Vagina (tissue), 2 donors: ENCODE data around the gene POLR2B. TPM values are rescaled to one million over a fixed set of nuclear protein-coding genes. Genes with fewer than 3 reads are reported as not detected.

Experiments
- DNase-seq, 2 donors: peaks; one replicate each; pipeline ENCODE4 v3.0.0-alpha.2; 2017; ENCODE audit errors: extremely low spot score in 2 of 2
- H3K27ac ChIP-seq: fragments of 200-600 bp; sonication (generic); one replicate; pipeline ENCODE4 v1.5.1; 2019
- H3K27me3 ChIP-seq: fragments of 200-600 bp; sonication (generic); one replicate; pipeline ENCODE4 v1.5.1; 2019
- H3K36me3 ChIP-seq, 2 donors: fragments of 200-600 bp; sonication (generic); one replicate each; pipeline ENCODE4 v1.5.1; 2017 to 2019
- H3K4me1 ChIP-seq: fragments of 200-600 bp; sonication (generic); one replicate; pipeline ENCODE4 v1.5.1; 2019
- H3K4me3 ChIP-seq, 2 donors: fragments of 200-600 bp; sonication (generic); 1 replicate in 1 of 2; 2 replicates in 1 of 2; pipeline ENCODE4 v1.5.1; 2016 to 2019
- H3K9me3 ChIP-seq: fragments of 200-600 bp; sonication (generic); one replicate; pipeline ENCODE4 v1.5.1; 2019
- POLR2A ChIP-seq, 2 donors: fragments of 450-650 bp; IDR thresholded peaks; one replicate each; pipeline ENCODE4 v1.6.1; 2017; ENCODE audit warnings: antibody characterized with exemption in 2 of 2, mild to moderate bottlenecking in 2 of 2, moderate library complexity in 2 of 2
- POLR2AphosphoS5 ChIP-seq, 2 donors: sonication (generic); formaldehyde crosslinking; IDR thresholded peaks; one replicate each; pipeline ENCODE4 v1.9.0; 2017; ENCODE audit warnings: antibody characterized with exemption in 2 of 2, mild to moderate bottlenecking in 2 of 2, low read depth in 1 of 2; ENCODE audit not compliant: insufficient read depth in 1 of 2
- intact Hi-C: fragments of 100-400 bp; cut with DNase I; formaldehyde crosslinking; loops from one replicate; pipeline ENCODE4 v1.15.1; 2023
- total RNA-seq: library from RNA; depleted of rRNA; stranded (reverse); fragments of >200 nt; gene quantifications from one replicate; pipeline ENCODE4 v1.2.3, GENCODE V29; 2016
- TF ChIP-seq, protein P1 (sequence below), 3 experiments: fragments of 450-650 bp in 2 of 3; fragments of 200-600 bp in 1 of 3; sonication (generic) in 1 of 3; IDR thresholded peaks; one replicate each; pipeline ENCODE4 v1.5.1; 2017 to 2019; ENCODE audit warnings: antibody characterized with exemption in 3 of 3, mild to moderate bottlenecking in 2 of 3, moderate library complexity in 2 of 3

POLR2B gene
- total RNA-seq, 1 donor from 2014 or later = 56.5 TPM

DNA sequence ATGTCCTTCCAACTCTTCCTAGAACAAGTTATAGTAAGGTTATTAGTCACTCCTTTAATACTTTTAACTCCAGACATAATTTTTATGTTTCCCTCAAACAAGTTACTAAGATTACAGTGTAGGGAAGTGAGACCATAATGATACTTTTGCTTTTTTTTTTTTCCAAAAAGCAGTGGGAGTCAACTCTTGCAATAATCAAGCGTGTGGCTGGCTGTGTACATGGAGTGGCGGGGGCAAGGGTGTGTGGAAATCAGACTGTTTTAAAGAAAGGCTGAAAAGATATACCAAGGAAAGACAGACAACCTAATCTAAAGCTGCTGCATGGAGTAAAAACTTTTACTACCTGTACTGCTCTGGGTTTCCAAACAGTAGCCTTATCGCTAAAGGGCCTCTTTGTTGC is 5.4 kb upstream of the POLR2B start:
- no peak for DNase-seq
- TF ChIP-seq POLR2AphosphoS5 (IDR thresholded peaks at IDR 0.05; ENCODE audit: insufficient read depth in 1 of 2, low read depth in 1 of 2) (no peak), POLR2A (IDR thresholded peaks at IDR 0.05) (no peak)
- H3K36me3 ChIP-seq = peaks cover 8 to 61% of the 10 kb centered on the region in 2 donors
- no peak overlapping the region for H3K27ac ChIP-seq
- no peaks in the 10 kb centered on the region for H3K9me3 ChIP-seq
- intact Hi-C loops = no loop called here
- H3K27me3 ChIP-seq = no peaks in the 10 kb centered on the region
- H3K4me1 ChIP-seq = peaks cover 24% of the 10 kb centered on the region
- H3K4me3 ChIP-seq = no peak overlapping the region

DNA sequence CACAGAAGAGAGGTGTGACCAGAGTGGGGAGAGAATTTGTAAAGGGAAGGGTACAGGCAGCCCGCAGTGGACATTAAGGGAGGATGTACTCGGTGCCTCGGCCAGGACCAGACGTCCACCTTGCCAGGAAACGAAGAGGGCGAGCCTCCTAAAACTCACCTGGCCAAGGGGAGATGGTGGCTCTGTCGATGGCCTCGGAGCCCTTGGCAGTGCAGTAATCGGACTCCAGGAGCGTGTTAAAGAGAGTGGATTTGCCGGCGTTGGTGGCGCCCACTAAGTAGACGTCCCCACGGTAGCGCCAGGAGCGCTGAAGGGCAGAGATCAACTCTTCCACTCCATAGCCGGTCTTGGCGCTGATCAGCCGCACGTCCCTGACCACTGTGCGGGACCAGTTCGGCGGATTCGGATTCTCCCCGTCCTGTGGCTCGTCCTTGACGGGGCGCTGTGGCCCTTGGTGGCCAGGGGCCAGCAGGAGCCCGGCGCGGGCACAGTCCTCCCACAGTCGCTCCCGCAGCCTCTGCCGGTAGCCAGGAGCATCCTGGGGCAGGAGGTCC is 2.3 kb upstream of the POLR2B start:
- H3K4me3 ChIP-seq = peak overlapping the region; percentile 75 to 82
- H3K4me1 ChIP-seq = peaks cover 47% of the 10 kb centered on the region
- peaks cover 8 to 34% of the 10 kb centered on the region in 2 donors for H3K36me3 ChIP-seq
- no peaks in the 10 kb centered on the region for H3K27me3 ChIP-seq
- intact Hi-C loops = loop anchor here (5.0 kb wide), 1 partner anchor 69 kb away; the partner anchor contains the start of gene REST
- peak overlapping the region; percentile 91 for H3K27ac ChIP-seq
- DNase-seq = peak in 1 of 2 donors; percentile 84
- no peaks in the 10 kb centered on the region for H3K9me3 ChIP-seq
- TF ChIP-seq POLR2A (IDR thresholded peaks at IDR 0.05) = no peak
- TF ChIP-seq, protein P1, sequence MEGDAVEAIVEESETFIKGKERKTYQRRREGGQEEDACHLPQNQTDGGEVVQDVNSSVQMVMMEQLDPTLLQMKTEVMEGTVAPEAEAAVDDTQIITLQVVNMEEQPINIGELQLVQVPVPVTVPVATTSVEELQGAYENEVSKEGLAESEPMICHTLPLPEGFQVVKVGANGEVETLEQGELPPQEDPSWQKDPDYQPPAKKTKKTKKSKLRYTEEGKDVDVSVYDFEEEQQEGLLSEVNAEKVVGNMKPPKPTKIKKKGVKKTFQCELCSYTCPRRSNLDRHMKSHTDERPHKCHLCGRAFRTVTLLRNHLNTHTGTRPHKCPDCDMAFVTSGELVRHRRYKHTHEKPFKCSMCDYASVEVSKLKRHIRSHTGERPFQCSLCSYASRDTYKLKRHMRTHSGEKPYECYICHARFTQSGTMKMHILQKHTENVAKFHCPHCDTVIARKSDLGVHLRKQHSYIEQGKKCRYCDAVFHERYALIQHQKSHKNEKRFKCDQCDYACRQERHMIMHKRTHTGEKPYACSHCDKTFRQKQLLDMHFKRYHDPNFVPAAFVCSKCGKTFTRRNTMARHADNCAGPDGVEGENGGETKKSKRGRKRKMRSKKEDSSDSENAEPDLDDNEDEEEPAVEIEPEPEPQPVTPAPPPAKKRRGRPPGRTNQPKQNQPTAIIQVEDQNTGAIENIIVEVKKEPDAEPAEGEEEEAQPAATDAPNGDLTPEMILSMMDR (IDR thresholded peaks at IDR 0.05) = no peak
- TF ChIP-seq POLR2AphosphoS5 (IDR thresholded peaks at IDR 0.05; ENCODE audit: insufficient read depth in 1 of 2, low read depth in 1 of 2) = no peak

DNA sequence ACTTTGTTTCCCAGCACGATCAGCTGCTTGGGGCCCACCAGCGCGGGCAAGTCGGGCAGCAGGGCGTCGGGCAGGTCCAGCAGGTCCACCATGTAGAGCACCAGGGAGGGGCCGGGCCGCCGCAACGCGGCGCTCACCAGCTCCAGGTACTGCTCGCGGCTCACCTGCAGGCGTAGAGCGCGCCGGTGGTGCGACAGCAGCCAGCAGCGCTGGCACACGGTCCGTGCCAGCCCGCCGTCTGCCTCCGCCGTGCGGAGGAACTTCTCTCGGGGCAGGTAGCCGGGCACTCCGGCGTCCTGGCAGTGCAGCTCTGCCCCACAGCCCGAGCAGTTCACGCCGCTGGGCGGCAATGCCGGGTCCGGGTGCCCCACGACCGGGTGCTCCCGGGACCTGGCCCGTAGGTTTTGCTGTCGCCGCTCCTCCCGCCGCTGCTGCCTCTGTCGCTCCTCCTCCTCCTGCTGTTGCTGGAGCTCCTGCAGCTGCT is 1.8 kb upstream of the POLR2B start:
- H3K36me3 ChIP-seq = peaks cover 8 to 28% of the 10 kb centered on the region in 2 donors
- peak overlapping the region; percentile 91 for H3K27ac ChIP-seq
- H3K27me3 ChIP-seq = no peaks in the 10 kb centered on the region
- DNase-seq = peak in 1 of 2 donors; percentile 84
- peak overlapping the region; percentile 75 to 82 for H3K4me3 ChIP-seq
- no peak for TF ChIP-seq POLR2A (IDR thresholded peaks at IDR 0.05)
- TF ChIP-seq, protein P1 (IDR thresholded peaks at IDR 0.05) = no peak
- TF ChIP-seq POLR2AphosphoS5 (IDR thresholded peaks at IDR 0.05; ENCODE audit: insufficient read depth in 1 of 2, low read depth in 1 of 2) = no peak
- H3K9me3 ChIP-seq = no peaks in the 10 kb centered on the region
- H3K4me1 ChIP-seq = peaks cover 52% of the 10 kb centered on the region
- intact Hi-C loops = loop anchor here (5.0 kb wide), 1 partner anchor 70 kb away; the partner anchor contains the start of gene REST

DNA sequence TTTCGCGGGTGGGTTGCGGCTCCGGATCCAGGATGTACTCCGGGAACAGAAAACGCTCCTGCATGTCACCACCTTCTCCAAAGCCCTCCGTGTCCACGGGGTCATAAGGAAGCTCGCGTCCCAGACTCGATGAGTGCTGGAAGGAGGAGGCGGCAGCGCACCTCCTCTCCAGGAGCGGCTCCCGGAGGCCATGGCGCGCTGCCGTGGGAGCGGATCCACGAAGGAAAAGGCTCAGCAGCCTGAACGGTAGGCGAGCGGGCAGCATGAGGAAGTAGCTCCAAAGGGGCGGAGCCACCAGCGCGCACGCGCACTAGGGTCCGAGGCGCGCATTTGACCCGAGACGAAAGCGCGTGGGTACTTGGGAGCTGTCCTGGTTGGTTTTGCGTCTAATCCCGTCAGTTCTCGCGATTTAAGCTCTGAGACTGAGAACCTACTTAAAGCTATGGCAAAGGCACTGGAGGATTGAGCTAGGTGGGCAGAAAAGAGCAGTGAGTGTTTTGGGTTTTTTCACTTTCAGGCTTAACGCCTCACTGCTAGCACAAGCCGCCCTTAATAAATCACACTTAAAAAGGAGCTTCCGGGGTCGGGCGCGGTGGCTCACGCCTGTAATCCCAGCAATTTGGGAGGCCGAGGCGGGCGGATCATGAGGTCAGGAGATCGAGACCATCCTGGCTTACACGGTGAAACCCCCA is 1.2 kb upstream of the POLR2B start, which contains the start of gene NOA1:
TSS of gene NOA1 (minus strand) at position 286 of the 692 bp plus-strand sequence. CDS start at position 265, 21 bp downstream.
- intact Hi-C loops = loop anchor here (5.0 kb wide), 1 partner anchor 70 kb away; the partner anchor contains the start of gene REST
- Histone ChIP-seq H3K36me3 (peaks cover 2 to 22% of the 10 kb centered on the region in 2 donors), H3K27ac (peak within 1 kb of the TSS; percentile 91), H3K4me3 (peak within 1 kb of the TSS; percentile 75 to 82), H3K9me3 (no peaks in the 10 kb centered on the region), H3K27me3 (no peaks in the 10 kb centered on the region), H3K4me1 (peaks cover 58% of the 10 kb centered on the region)
- peak; percentile 98 for DNase-seq
- peak in 1 of 2 donors; percentile 32 for TF ChIP-seq POLR2A (IDR thresholded peaks at IDR 0.05)
- TF ChIP-seq, protein P1 (IDR thresholded peaks at IDR 0.05) = no peak
- TF ChIP-seq POLR2AphosphoS5 (IDR thresholded peaks at IDR 0.05; ENCODE audit: insufficient read depth in 1 of 2, low read depth in 1 of 2) = peak; percentile 93 to 94

DNA sequence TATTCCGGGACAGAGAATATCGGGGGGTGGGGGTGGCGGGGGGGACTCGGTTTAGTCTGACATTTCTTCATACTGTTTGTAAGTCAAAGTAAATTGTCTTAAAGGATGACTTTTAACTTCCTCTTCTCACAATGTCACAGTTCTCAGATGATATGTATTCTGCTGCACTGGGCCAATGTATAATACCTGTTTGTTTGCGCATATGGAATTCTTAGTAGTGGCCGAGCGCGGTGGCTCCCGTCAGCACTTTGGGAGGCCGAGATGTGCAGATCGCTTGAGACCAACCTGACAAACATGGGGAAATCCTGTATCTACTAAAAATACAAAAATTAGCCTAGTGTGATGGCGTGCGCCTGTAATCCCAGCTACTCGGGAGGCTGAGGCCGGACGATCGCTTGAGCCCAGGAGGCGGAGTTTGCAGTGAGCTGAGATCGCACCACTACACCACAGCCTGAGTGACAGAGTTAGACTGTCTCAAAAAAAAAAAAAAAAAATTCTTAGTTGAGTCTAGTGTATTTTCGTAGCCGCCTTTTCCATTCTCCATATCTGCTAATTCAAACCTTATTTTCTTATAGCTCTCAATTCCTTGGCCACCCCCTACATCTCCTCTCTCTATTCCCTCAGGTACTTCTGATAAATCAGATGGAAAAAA is 851 bp downstream of the POLR2B start:
- peak in 1 of 2 donors; percentile 44 for DNase-seq
- no peaks in the 10 kb centered on the region for H3K27me3 ChIP-seq
- TF ChIP-seq POLR2AphosphoS5 (IDR thresholded peaks at IDR 0.05; ENCODE audit: insufficient read depth in 1 of 2, low read depth in 1 of 2) (no peak), POLR2A (IDR thresholded peaks at IDR 0.05) (no peak)
- TF ChIP-seq, protein P1 (IDR thresholded peaks at IDR 0.05) = no peak
- no peaks in the 10 kb centered on the region for H3K9me3 ChIP-seq
- peak overlapping the region; percentile 75 to 82 for H3K4me3 ChIP-seq
- peak overlapping the region; percentile 91 for H3K27ac ChIP-seq
- intact Hi-C loops = loop anchor here (5.0 kb wide), 1 partner anchor 72 kb away; the partner anchor contains the start of gene REST
- H3K4me1 ChIP-seq = peaks cover 74% of the 10 kb centered on the region
- H3K36me3 ChIP-seq = peaks cover 0 to 2% of the 10 kb centered on the region in 2 donors
